ENCODE data around the gene SLC4A7. TPM values are rescaled to one million over a fixed set of nuclear protein-coding genes. Genes with fewer than 3 reads are reported as not detected.

Gene SLC4A7
- total and polyA plus RNA-seq, 9 of the 15 experiments (the other 6 are each of a cell fraction or from before 2014, with no cell fraction given): 1.7 to 13.6 (median 8.0) TPM

- TF ChIP-seq, protein P1, sequence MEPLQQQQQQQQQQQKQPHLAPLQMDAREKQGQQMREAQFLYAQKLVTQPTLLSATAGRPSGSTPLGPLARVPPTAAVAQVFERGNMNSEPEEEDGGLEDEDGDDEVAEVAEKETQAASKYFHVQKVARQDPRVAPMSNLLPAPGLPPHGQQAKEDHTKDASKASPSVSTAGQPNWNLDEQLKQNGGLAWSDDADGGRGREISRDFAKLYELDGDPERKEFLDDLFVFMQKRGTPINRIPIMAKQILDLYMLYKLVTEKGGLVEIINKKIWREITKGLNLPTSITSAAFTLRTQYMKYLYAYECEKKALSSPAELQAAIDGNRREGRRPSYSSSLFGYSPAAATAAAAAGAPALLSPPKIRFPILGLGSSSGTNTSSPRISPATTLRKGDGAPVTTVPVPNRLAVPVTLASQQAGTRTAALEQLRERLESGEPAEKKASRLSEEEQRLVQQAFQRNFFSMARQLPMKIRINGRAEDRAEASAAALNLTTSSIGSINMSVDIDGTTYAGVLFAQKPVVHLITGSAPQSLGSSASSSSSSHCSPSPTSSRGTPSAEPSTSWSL (CRISPR knock-in tag; IDR thresholded peaks at IDR 0.05; ENCODE audit: borderline replicate concordance): no peak
- TF ChIP-seq ZNF668 (CRISPR knock-in tag; IDR thresholded peaks at IDR 0.05): no peak
These were observed 115.2 kb downstream of the SLC4A7 start, which contains the start of gene NEK10 (continued) for GRCh38 chr3:27368831-27369607.

DNA sequence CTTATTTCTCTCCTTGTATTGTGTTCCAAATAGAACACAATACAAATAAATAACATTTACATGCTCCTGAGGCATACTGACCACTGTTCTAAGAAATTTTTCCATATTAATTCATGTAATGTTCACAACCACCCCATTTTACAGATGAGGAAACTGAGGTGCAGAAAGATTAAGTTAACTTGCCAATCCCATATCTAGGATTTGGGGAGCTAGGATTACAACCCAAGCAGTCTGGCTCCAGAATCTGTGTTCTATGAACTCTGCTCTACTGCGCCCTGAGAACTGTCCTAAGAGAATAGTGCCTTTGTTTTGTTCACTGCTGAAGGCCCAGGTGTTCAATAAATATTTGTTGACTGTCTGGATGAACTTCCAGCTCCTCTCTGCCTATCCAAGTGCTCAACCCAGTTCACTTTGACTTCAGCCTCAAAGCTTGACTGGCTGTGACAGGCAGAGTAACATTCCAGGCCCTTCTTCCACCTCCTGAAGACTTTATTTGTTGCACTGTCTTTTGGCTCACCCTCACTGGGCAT, 118.1 kb downstream of the SLC4A7 start:
- Histone ChIP-seq H3K4me1 (replicated peaks in 1 of 2; ENCODE audit: control insufficient read depth in 2 of 2, insufficient read depth in 2 of 2, low read length in 2 of 2) (peaks cover 0 to 6% of the 10 kb centered on the region in 2 experiments; a peak in 1 of 5 replicates), H3K4me3 (no peak overlapping the region), H3K27me3 (ENCODE audit: control insufficient read depth in 2 of 2, insufficient read depth in 2 of 2, low read length in 2 of 2) (no peaks in the 10 kb centered on the region), H3K9me1 (ENCODE audit: control insufficient read depth, insufficient read depth, low read length) (no peaks in the 10 kb centered on the region), H4K20me1 (replicated peaks; ENCODE audit: control insufficient read depth, insufficient read depth, low read length) (no peaks in the 10 kb centered on the region), H3K9me3 (replicated peaks; ENCODE audit: control insufficient read depth, insufficient read depth, low read depth, low read length) (no peaks in the 10 kb centered on the region), H3K36me3 (ENCODE audit: control insufficient read depth, insufficient read depth, low read length) (no peaks in the 10 kb centered on the region), H3K4me2 (ENCODE audit: insufficient read depth, low read length) (no peak overlapping the region), H3K9ac (ENCODE audit: insufficient read depth in 1 of 2, low read depth in 2 of 2, low read length in 2 of 2) (no peak overlapping the region), H3K27ac (ENCODE audit: extremely low read depth, low read depth, low read length) (no peak overlapping the region), H3K79me2 (ENCODE audit: control insufficient read depth, insufficient read depth, low read length) (no peaks in the 10 kb centered on the region), H2AFZ (ENCODE audit: low read depth, low read length) (no peak overlapping the region)
- ATAC-seq (no peak), FAIRE-seq (no peak), DNase-seq (ENCODE audit: extremely low read depth in 1 of 4, low spot score in 3 of 4) (no peak)
- intact Hi-C loops (cut with micrococcal nuclease): no loop called here
- in situ Hi-C loops (cut with MboI): no loop called here
- CTCF ChIA-PET (ENCODE audit: low intra/inter-chr PET ratio): no interaction called here
- BruUV-seq (replicated peaks): no TSS peak
- WGBS (ENCODE audit: insufficient coverage, low coverage, missing lambda C conversion rate): 0% methylated on average over 1 of the region's 1 CpG
- POLR2A ChIA-PET: interaction anchor here (0.7 kb wide), 1 partner anchor 8 kb away, joined by 4 read pairs; no protein-coding TSS in a partner anchor
- TF ChIP-seq BDP1 (IDR thresholded peaks at IDR 0.05; ENCODE audit: insufficient read depth, insufficient read length): no peak
- TF ChIP-seq, protein P2, sequence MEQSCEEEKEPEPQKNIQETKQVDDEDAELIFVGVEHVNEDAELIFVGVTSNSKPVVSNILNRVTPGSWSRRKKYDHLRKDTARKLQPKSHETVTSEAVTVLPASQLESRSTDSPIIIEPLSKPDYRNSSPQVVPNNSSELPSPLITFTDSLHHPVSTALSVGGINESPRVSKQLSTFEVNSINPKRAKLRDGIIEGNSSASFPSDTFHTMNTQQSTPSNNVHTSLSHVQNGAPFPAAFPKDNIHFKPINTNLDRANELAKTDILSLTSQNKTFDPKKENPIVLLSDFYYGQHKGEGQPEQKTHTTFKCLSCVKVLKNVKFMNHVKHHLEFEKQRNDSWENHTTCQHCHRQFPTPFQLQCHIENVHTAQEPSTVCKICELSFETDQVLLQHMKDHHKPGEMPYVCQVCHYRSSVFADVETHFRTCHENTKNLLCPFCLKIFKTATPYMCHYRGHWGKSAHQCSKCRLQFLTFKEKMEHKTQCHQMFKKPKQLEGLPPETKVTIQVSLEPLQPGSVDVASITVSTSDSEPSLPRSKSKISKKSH (CRISPR knock-in tag; IDR thresholded peaks at IDR 0.05): no peak
- no peak for TF ChIP-seq NELFE (IDR thresholded peaks at IDR 0.05; ENCODE audit: insufficient read depth, insufficient read length)
- TF ChIP-seq, protein P3, sequence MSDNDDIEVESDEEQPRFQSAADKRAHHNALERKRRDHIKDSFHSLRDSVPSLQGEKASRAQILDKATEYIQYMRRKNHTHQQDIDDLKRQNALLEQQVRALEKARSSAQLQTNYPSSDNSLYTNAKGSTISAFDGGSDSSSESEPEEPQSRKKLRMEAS (CRISPR knock-in tag; IDR thresholded peaks at IDR 0.05): no peak
- no peak for TF ChIP-seq RCOR1 (IDR thresholded peaks at IDR 0.05; ENCODE audit: borderline replicate concordance in 1 of 2, low read depth in 2 of 2, low read length in 2 of 2)
- TF ChIP-seq FOXO4 (CRISPR knock-in tag; IDR thresholded peaks at IDR 0.05): no peak
- TF ChIP-seq E2F3 (CRISPR knock-in tag; IDR thresholded peaks at IDR 0.05): no peak
- no peak for TF ChIP-seq ZNF239 (CRISPR knock-in tag; IDR thresholded peaks at IDR 0.05)
- no peak for TF ChIP-seq GTF2B (IDR thresholded peaks at IDR 0.05; ENCODE audit: extremely low read depth, insufficient read length)
- no peak for TF ChIP-seq MLLT1 (IDR thresholded peaks at IDR 0.05)
